Retinal pigment epithelial cell (primary cell): ENCODE data around the gene GLB1L2.

Experiments
- DNase-seq: peaks from one replicate; pipeline ENCODE4 v3.0.0-alpha.2; 2010; ENCODE audit warnings: low read depth
- H3K4me3 ChIP-seq: 2 replicates; pipeline ENCODE4 v1.5.1; 2011; ENCODE audit warnings: mild to moderate bottlenecking, low read length, control low read depth, moderate library complexity
- CTCF ChIP-seq: conservative IDR thresholded peaks from 2 replicates; pipeline ENCODE4 v1.5.1; 2011; ENCODE audit warnings: low read depth, low read length, control low read depth, inconsistent platforms

GLB1L2 gene

GRCh38 chr11:134330611-134331353 lies 1.0 kb upstream of the GLB1L2 start:
- no peak for DNase-seq
- peak overlapping the region; percentile 42 for H3K4me3 ChIP-seq
- no peak for TF ChIP-seq CTCF

- H3K4me3 ChIP-seq = peak overlapping the region; percentile 66
- no peak for DNase-seq
- peak; percentile 21 for TF ChIP-seq CTCF
These were observed 422 bp downstream of the GLB1L2 start for GRCh38 chr11:134332189-134332631.

DNA sequence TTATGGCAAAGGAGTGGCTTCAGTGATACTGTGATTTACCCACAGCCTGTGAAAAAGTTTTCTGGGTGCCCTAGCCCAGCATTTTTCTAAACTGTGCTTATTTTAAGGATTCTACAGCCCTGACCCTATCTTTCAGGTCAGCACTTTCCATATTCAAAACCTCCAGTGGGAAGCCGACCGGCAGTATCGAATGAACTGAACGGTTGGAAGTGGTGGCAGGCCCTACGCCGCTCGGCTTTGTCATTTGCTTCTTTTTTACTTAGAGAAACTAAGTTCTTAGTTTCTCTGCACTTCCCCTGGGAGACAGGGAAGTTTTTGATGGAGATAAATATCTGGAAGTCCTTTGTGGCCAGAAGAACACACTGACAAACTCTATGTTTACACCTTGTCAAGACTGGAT lies 994 bp downstream of the GLB1L2 start:
- no peak for TF ChIP-seq CTCF
- no peak for DNase-seq
- peak overlapping the region; percentile 66 for H3K4me3 ChIP-seq

DNA sequence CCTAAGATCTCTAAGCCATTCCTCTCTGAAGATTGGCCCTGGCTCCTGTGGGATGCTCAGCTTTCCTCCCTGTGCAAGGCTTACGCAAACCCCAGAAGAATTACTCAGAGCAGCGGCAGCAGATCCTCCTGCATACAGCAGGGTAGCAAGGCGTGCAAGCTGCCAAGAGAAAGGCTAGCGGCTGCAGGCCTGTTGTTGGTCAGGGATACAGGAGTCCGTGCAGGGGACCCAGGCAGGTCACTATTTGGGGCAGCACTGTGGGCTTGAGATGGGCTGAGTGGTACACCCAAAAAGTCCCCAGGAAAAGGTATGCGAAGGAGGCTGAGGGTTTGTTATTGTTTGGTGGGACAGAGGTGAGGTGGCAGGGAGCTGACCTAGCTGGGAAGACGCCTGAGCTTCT lies 1.5 kb downstream of the GLB1L2 start:
- H3K4me3 ChIP-seq = no peak overlapping the region
- no peak for TF ChIP-seq CTCF
- DNase-seq = no peak

- H3K4me3 ChIP-seq = no peak overlapping the region
- TF ChIP-seq CTCF = no peak
- DNase-seq = no peak
These were observed 2.2 kb downstream of the GLB1L2 start for GRCh38 chr11:134333946-134334345.

DNA sequence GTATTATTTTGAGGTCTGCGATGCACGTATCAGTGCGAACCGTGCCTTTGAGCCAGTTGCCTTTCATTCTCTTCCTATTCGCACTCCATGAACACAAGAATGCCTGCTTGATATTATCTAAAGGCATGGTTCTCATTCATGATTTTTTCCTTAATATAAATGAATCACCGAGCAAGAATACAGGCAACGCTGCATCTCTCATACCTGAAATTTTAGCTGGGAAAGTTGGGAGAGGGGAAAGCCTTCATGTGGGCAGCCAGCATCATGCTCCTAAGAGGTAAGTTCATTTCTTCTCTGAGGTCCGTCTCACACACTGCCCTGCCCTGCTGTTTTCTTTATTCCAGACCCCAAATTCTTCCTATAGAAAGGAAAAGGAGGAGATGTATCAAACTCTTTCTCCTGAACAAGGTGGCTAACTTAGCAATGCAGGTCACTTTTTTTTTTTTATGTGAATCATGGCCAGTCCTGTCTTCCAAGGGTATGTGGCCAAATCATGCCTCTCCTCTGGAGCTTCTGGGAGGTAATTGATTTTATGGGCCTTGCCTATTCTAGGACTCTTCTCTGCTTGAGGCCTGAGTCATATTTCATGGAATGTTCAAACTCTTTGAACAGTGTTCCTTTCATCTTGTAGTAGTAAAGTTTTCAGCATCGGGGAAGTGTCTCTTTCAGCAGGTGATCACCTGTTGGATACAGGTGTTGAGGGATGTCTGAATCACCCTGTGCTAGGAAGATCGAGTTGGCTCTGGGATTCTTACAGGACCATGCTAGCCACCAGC lies 3.2 kb downstream of the GLB1L2 start:
- no peak for TF ChIP-seq CTCF
- no peak overlapping the region for H3K4me3 ChIP-seq
- DNase-seq = no peak
